HT1080 (cell line): ENCODE measurements around the gene RHBDD2. TPM values are rescaled to one million over a fixed set of nuclear protein-coding genes. Genes with fewer than 3 reads are reported as not detected.
"Not testable (repeated sequence)": the region's sequence is repeated elsewhere in the genome, so short reads cannot be mapped to it uniquely, and the experiment has no call there.

Experiments used
- DNase-seq: peaks from one replicate; pipeline ENCODE4 v3.0.0-alpha.2; 2015; ENCODE audit warnings: low read depth
- total RNA-seq: library from RNA; depleted of rRNA; stranded (reverse); fragments of >200 nt; shearing (Covaris generic); gene quantifications from 2 replicates; pipeline ENCODE4 v1.2.3, GENCODE V29; 2014

Gene RHBDD2
- total RNA-seq, 1 experiment from 2014 or later = 31.2 TPM

- DNase-seq = no peak
Measured at GRCh38 chr7:75888464-75889222, 9.8 kb downstream of the RHBDD2 start.

- no peak for DNase-seq
Measured at GRCh38 chr7:75889223-75889825, 10.5 kb downstream of the RHBDD2 start.

- no peak for DNase-seq
Measured at GRCh38 chr7:75889826-75890225, 11.0 kb downstream of the RHBDD2 start.

GRCh38 chr7:75891237-75891636, 12.4 kb downstream of the RHBDD2 start:
- not testable (repeated sequence) for DNase-seq

- DNase-seq = no peak
Measured at GRCh38 chr7:75891815-75892411, 13.1 kb downstream of the RHBDD2 start.

- DNase-seq = no peak
Measured at GRCh38 chr7:75892634-75893272, 13.9 kb downstream of the RHBDD2 start.

GRCh38 chr7:75896803-75897327, 18.0 kb downstream of the RHBDD2 start:
- no peak for DNase-seq

- no peak for DNase-seq
Measured at GRCh38 chr7:75900617-75901315, 21.9 kb downstream of the RHBDD2 start.

- DNase-seq = peak; percentile 42
Measured at GRCh38 chr7:75905785-75906604, 27.2 kb downstream of the RHBDD2 start.

GRCh38 chr7:75906991-75907667, 28.3 kb downstream of the RHBDD2 start:
- DNase-seq = no peak

GRCh38 chr7:75907668-75908039, 28.8 kb downstream of the RHBDD2 start:
- DNase-seq = not testable (repeated sequence)

GRCh38 chr7:75909521-75910132, 30.8 kb downstream of the RHBDD2 start:
- no peak for DNase-seq

GRCh38 chr7:75911186-75911585, 32.4 kb downstream of the RHBDD2 start:
- DNase-seq = not testable (repeated sequence)

- no peak for DNase-seq
Measured at GRCh38 chr7:75913437-75913836, 34.6 kb downstream of the RHBDD2 start.

GRCh38 chr7:75914169-75914654, 35.4 kb downstream of the RHBDD2 start:
- DNase-seq = no peak

GRCh38 chr7:75914655-75915415, 36.0 kb downstream of the RHBDD2 start, which contains the start of gene POR:
POR (plus strand) TSS chr7:75915155; CDS start chr7:75954002, 38,847 bp downstream.
- peak; percentile 93 for DNase-seq

GRCh38 chr7:75915416-75916156, 36.8 kb downstream of the RHBDD2 start:
- DNase-seq = no peak

- DNase-seq = no peak
Measured at GRCh38 chr7:75916259-75916658, 37.4 kb downstream of the RHBDD2 start.
